Right cardiac atrium (tissue), 5 donors: ENCODE data around the gene H1-8. TPM values are rescaled to one million over a fixed set of nuclear protein-coding genes. Genes with fewer than 3 reads are reported as not detected.

ENCODE experiments used
- ATAC-seq, 2 donors: fragments of 200-7000 bp; cut with Tn5 transposase; one replicate each; pipeline versions ENCODE4 v1.8.0 to v1.9.1; 2020; ENCODE audit warnings: moderate library complexity in 2 of 2, mild to moderate bottlenecking in 1 of 2
- DNase-seq, 3 donors: peaks; one replicate each; pipeline ENCODE4 v3.0.0-alpha.2; 2020
- H3K27ac ChIP-seq: one replicate; pipeline ENCODE4 v1.5.1; 2013; ENCODE audit warnings: mild to moderate bottlenecking, low read length, control low read depth, moderate library complexity
- H3K27me3 ChIP-seq: one replicate; pipeline ENCODE4 v1.6.1; 2013; ENCODE audit not compliant: control insufficient read depth, insufficient read depth
- H3K4me1 ChIP-seq: one replicate; pipeline ENCODE4 v1.6.1; 2013; ENCODE audit warnings: low read length; ENCODE audit not compliant: control insufficient read depth, insufficient read depth
- H3K4me3 ChIP-seq: one replicate; pipeline ENCODE4 v1.5.1; 2013; ENCODE audit warnings: low read length, control low read depth
- H3K9me3 ChIP-seq: one replicate; pipeline ENCODE4 v1.6.1; 2013; ENCODE audit warnings: low read length; ENCODE audit not compliant: control insufficient read depth
- WGBS: extraction: QIAGEN DNeasy Blood & Tissue Kit; methylation state at CpG from one replicate; pipeline ENCODE4 v1.1.7; 2013; 5-methylcytosine and 5-hydroxymethylcytosine counted together
- intact Hi-C, 4 donors: fragments of 100-400 bp; cut with DNase I; formaldehyde crosslinking; loops; one replicate each; pipeline versions ENCODE4 v1.11.0 to v1.14.0; 2022 to 2023
- polyA plus RNA-seq: library from polyadenylated mRNA; stranded (reverse); fragments of 200-250 nt; gene quantifications from one replicate; pipeline ENCODE4 v1.2.3, GENCODE V29; 2013
- total RNA-seq, 4 donors: library from RNA; stranded (reverse); fragmentation: NEBNext Ultra II Directional; extraction: Animal tissue kit (Norgen Biotek cat#: 25700); gene quantifications; one replicate each; pipeline ENCODE4 v1.2.1, GENCODE V29; 2021
- donor health status: healthy with polysubstance abuse.
- donor health status: DM: no; HTN: yes; CAD: no.
- donor health status: DM: no; HTN: no; CAD: no.
- donor health status: DM: no; HTN: yes; CAD: no; lungs with severe emphysema.
- donor health status: DM: yes; HTN: yes; CAD: no.

The H1-8 gene
- total and polyA plus RNA-seq, 5 donors, result not detected

DNA sequence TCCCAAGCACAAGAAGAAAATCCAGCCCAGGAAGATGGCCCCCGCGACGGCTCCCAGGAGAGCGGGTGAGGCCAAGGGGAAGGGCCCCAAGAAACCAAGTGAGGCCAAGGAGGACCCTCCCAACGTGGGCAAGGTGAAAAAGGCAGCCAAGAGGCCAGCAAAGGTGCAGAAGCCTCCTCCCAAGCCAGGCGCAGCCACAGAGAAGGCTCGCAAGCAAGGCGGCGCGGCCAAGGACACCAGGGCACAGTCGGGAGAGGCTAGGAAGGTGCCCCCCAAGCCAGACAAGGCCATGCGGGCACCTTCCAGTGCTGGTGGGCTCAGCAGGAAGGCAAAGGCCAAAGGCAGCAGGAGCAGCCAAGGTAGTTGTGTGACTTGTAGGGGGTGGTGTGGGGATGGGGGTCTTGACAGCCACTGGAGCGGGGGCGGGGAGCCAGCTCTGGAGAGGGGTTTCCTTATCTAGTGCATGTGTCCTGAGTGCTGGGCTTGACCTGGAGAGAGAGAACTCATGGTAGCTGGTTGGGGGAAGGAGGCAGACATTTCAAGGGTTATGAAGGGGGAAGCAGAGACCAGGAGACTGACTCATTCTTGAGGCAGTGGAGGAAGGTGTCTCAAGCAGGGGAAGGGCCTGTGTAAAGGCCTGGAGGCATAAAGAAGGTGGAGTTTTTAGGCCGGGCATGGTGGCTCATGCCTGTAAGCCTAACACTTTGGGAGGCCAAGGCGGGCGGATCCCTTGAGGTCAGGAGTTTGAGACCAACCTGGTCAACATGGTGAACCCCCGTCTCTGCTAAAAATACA lies 6.2 kb downstream of the H1-8 start:
- ATAC-seq (no peak), DNase-seq (peak in 2 of 3 donors; percentile 35 to 49)
- 93% methylated on average over 18 of the region's 18 CpGs for WGBS
- Histone ChIP-seq H3K4me3 (no peak overlapping the region), H3K27ac (no peak overlapping the region), H3K9me3 (no peaks in the 10 kb centered on the region), H3K27me3 (no peaks in the 10 kb centered on the region), H3K4me1 (no peaks in the 10 kb centered on the region)
- intact Hi-C loops, result no loop called here

- WGBS, result 84% methylated on average over 3 of the region's 3 CpGs
- peaks cover 3% of the 10 kb centered on the region for H3K4me1 ChIP-seq
- H3K27me3 ChIP-seq, result no peaks in the 10 kb centered on the region
- no peak overlapping the region for H3K27ac ChIP-seq
- DNase-seq (no peak), ATAC-seq (no peak)
- intact Hi-C loops, result loop anchor here in 2 of 4 donors (10.0 kb wide), 2 partner anchors 45 to 55 kb away; no protein-coding TSS in a partner anchor
- no peaks in the 10 kb centered on the region for H3K9me3 ChIP-seq
- no peak overlapping the region for H3K4me3 ChIP-seq
Observed at GRCh38 chr3:129549805-129550204, 6.8 kb downstream of the H1-8 start.

GRCh38 chr3:129552287-129553050 lies 9.5 kb downstream of the H1-8 start:
- ATAC-seq (no peak), DNase-seq (peak in 2 of 3 donors; percentile 49 to 50)
- 65% methylated on average over 10 of the region's 10 CpGs for WGBS
- Histone ChIP-seq H3K27ac (no peak overlapping the region), H3K4me1 (peaks cover 7% of the 10 kb centered on the region), H3K27me3 (no peaks in the 10 kb centered on the region), H3K9me3 (no peaks in the 10 kb centered on the region), H3K4me3 (no peak overlapping the region)
- intact Hi-C loops, result loop anchor here in 2 of 4 donors (10.0 kb wide), 2 partner anchors 48 to 58 kb away; no protein-coding TSS in a partner anchor

DNA sequence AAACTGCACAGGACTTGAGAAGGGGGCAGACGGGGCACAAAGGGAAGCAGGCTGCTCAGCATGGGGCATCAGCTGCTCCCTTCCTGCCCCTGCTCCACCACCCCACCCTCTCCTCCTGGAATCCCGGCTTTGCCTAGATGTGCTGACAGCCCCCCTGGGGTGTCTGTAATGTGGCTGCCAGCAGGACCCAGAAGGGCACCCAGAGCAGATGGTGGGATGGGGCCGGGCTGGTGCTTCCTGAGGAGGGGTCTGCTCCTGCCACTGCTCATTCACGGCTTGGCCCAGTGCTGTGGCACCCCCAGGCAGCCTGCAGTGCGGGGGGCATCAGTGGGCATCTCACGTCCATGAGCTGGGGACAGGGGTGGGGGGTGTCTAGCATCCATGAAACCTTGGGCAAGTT lies 10.2 kb downstream of the H1-8 start:
- intact Hi-C loops, result loop anchor here in 2 of 4 donors (10.0 kb wide), 2 partner anchors 48 to 58 kb away; no protein-coding TSS in a partner anchor
- Histone ChIP-seq H3K9me3 (no peaks in the 10 kb centered on the region), H3K27me3 (no peaks in the 10 kb centered on the region), H3K4me3 (no peak overlapping the region), H3K4me1 (peaks cover 13% of the 10 kb centered on the region), H3K27ac (no peak overlapping the region)
- 66% methylated on average over 6 of the region's 6 CpGs for WGBS
- DNase-seq, result peak in 2 of 3 donors; percentile 50 to 65
- no peak for ATAC-seq

GRCh38 chr3:129553719-129554118 lies 10.7 kb downstream of the H1-8 start:
- no peak overlapping the region for H3K27ac ChIP-seq
- H3K4me3 ChIP-seq, result no peak overlapping the region
- DNase-seq (peak in 2 of 3 donors; percentile 79 to 82), ATAC-seq (no peak)
- WGBS, result 25% methylated on average over 15 of the region's 15 CpGs
- H3K27me3 ChIP-seq, result no peaks in the 10 kb centered on the region
- intact Hi-C loops, result loop anchor here in 2 of 4 donors (10.0 kb wide), 2 partner anchors 49 to 59 kb away; no protein-coding TSS in a partner anchor
- peaks cover 18% of the 10 kb centered on the region for H3K4me1 ChIP-seq
- H3K9me3 ChIP-seq, result no peaks in the 10 kb centered on the region

- no peak for ATAC-seq
- peak in 2 of 3 donors; percentile 61 to 67 for DNase-seq
- H3K27me3 ChIP-seq, result no peaks in the 10 kb centered on the region
- peaks cover 23% of the 10 kb centered on the region for H3K4me1 ChIP-seq
- H3K9me3 ChIP-seq, result no peaks in the 10 kb centered on the region
- peak overlapping the region; percentile 34 for H3K27ac ChIP-seq
- WGBS, result 34% methylated on average over 13 of the region's 13 CpGs
- no peak overlapping the region for H3K4me3 ChIP-seq
- intact Hi-C loops, result loop anchor here in 3 of 4 donors (5.0 to 10.0 kb wide), 3 partner anchors 43 to 60 kb away; no protein-coding TSS in a partner anchor
Observed at GRCh38 chr3:129554356-129555152, 11.6 kb downstream of the H1-8 start.

- Histone ChIP-seq H3K9me3 (no peaks in the 10 kb centered on the region), H3K27me3 (no peaks in the 10 kb centered on the region), H3K4me3 (no peak overlapping the region), H3K27ac (peak overlapping the region; percentile 34), H3K4me1 (peaks cover 23% of the 10 kb centered on the region)
- intact Hi-C loops, result loop anchor here in 3 of 4 donors (5.0 to 10.0 kb wide), 3 partner anchors 42 to 60 kb away; no protein-coding TSS in a partner anchor
- peak in 2 of 3 donors; percentile 66 to 79 for DNase-seq
- ATAC-seq, result no peak
- 50% methylated on average over 15 of the region's 15 CpGs for WGBS
Observed at GRCh38 chr3:129555153-129555550, 12.2 kb downstream of the H1-8 start.

DNA sequence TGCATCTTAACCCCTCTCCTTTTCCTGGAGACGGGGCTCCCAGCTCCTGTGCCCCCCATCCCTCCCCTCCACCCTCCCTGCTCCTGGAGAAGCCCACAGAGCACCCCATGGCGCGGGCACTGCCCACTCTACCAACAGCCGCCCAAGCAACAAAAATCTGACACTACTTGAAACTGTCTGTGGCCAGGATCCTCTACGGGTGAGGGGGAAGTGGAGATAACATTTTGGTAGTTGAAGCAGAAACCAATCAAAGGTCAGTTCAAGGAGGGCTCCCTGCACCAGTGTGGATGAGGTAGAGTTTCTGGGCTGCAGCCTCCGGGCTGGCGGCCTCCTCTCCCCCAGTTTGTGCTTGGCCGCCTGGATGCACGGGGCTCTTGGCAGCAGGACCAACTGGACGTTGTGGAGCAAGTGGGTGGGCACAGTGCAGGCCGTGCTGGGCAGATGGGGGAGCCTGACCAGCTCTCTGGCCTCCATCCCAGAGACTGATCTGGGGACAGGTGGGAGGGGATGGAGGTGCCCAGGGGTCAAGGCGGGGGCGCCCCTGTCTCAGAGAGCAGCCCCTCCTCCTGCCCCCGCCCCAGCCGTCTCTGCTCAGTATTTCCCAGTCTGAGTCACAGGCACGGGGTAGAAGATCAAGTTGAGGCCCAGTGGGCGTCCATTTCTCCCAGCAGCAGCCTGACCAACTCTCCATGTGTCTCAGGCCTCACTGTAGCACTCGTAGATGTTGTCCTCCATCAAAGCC lies 12.8 kb downstream of the H1-8 start:
- Histone ChIP-seq H3K4me3 (no peak overlapping the region), H3K27ac (no peak overlapping the region), H3K27me3 (no peaks in the 10 kb centered on the region), H3K9me3 (no peaks in the 10 kb centered on the region), H3K4me1 (peaks cover 23% of the 10 kb centered on the region)
- intact Hi-C loops, result loop anchor here in 3 of 4 donors (5.0 to 10.0 kb wide), 3 partner anchors 42 to 61 kb away; no protein-coding TSS in a partner anchor
- WGBS, result 64% methylated on average over 18 of the region's 18 CpGs
- ATAC-seq (no peak), DNase-seq (peak; percentile 29 to 60 (median 59))

- intact Hi-C loops, result loop anchor here in 3 of 4 donors (5.0 to 10.0 kb wide), 3 partner anchors 41 to 62 kb away; no protein-coding TSS in a partner anchor
- Histone ChIP-seq H3K27me3 (no peaks in the 10 kb centered on the region), H3K27ac (no peak overlapping the region), H3K4me1 (peaks cover 23% of the 10 kb centered on the region), H3K9me3 (no peaks in the 10 kb centered on the region), H3K4me3 (no peak overlapping the region)
- ATAC-seq, result no peak
- 90% methylated on average over 15 of the region's 15 CpGs for WGBS
- peak; percentile 9 to 57 (median 51) for DNase-seq
Observed at GRCh38 chr3:129556358-129556695, 13.4 kb downstream of the H1-8 start.
